ENCODE results near the gene ZC3HAV1. TPM values are rescaled to one million over a fixed set of nuclear protein-coding genes. Genes with fewer than 3 reads are reported as not detected.

ZC3HAV1 gene
- total RNA-seq, 4 donors from 2014 or later, result 3.5 to 10.4 (median 4.5) TPM

GRCh38 chr7:139114585-139114984 is 5.1 kb upstream of the ZC3HAV1 start:
- Histone ChIP-seq H3K9me3 (no peaks in the 10 kb centered on the region), H3K4me1 (no peaks in the 10 kb centered on the region), H3K36me3 (no peaks in the 10 kb centered on the region), H3K27ac (no peak overlapping the region), H3K4me3 (no peak overlapping the region), H3K27me3 (no peaks in the 10 kb centered on the region)
- intact Hi-C loops (cut with DNase I; ENCODE audit: low total_unique reads), result no loop called here
- in situ Hi-C loops (cut with MboI; ENCODE audit: low sequenced_read_pairs in 4 of 4), result loop anchor here in 2 of 4 donors (25.0 kb wide), 2 partner anchors 223 to 248 kb away; partner anchors contain the start of genes FMC1 (in 1 of the 2) and LUC7L2 (in 1 of the 2)
- DNase-seq (no peak), ATAC-seq (no peak)
- no peak for TF ChIP-seq CTCF (IDR thresholded peaks at IDR 0.05 in 4 of 5, conservative IDR thresholded peaks at IDR 0.05 in 1 of 5)
- no peak for TF ChIP-seq POLR2A (IDR thresholded peaks at IDR 0.05)

- Histone ChIP-seq H3K27me3 (no peaks in the 10 kb centered on the region), H3K27ac (no peak overlapping the region), H3K36me3 (no peaks in the 10 kb centered on the region), H3K9me3 (no peaks in the 10 kb centered on the region), H3K4me3 (no peak overlapping the region), H3K4me1 (no peaks in the 10 kb centered on the region)
- in situ Hi-C loops (cut with MboI; ENCODE audit: low sequenced_read_pairs in 4 of 4) (loop anchor here in 2 of 4 donors (25.0 kb wide), 2 partner anchors 223 to 248 kb away; partner anchors contain the start of genes FMC1 (in 1 of the 2) and LUC7L2 (in 1 of the 2)), intact Hi-C loops (cut with DNase I; ENCODE audit: low total_unique reads) (no loop called here)
- TF ChIP-seq CTCF (IDR thresholded peaks at IDR 0.05 in 4 of 5, conservative IDR thresholded peaks at IDR 0.05 in 1 of 5) (no peak), POLR2A (IDR thresholded peaks at IDR 0.05) (no peak)
- ATAC-seq (no peak), DNase-seq (no peak)
Observed at GRCh38 chr7:139114018-139114417, 4.5 kb upstream of the ZC3HAV1 start.

GRCh38 chr7:139112741-139113250 is 3.3 kb upstream of the ZC3HAV1 start:
- H3K4me1 ChIP-seq, result peaks cover 3 to 5% of the 10 kb centered on the region in 2 donors
- DNase-seq (no peak), ATAC-seq (no peak)
- intact Hi-C loops (cut with DNase I; ENCODE audit: low total_unique reads) (no loop called here), in situ Hi-C loops (cut with MboI; ENCODE audit: low sequenced_read_pairs in 4 of 4) (loop anchor here in 2 of 4 donors (25.0 kb wide), 2 partner anchors 225 to 250 kb away; partner anchors contain the start of genes FMC1 (in 1 of the 2) and LUC7L2 (in 1 of the 2))
- H3K27ac ChIP-seq, result no peak overlapping the region
- H3K4me3 ChIP-seq, result no peak overlapping the region
- no peaks in the 10 kb centered on the region for H3K9me3 ChIP-seq
- H3K27me3 ChIP-seq, result no peaks in the 10 kb centered on the region
- TF ChIP-seq POLR2A (IDR thresholded peaks at IDR 0.05) (no peak), CTCF (IDR thresholded peaks at IDR 0.05 in 4 of 5, conservative IDR thresholded peaks at IDR 0.05 in 1 of 5) (no peak)
- no peaks in the 10 kb centered on the region for H3K36me3 ChIP-seq

- Histone ChIP-seq H3K9me3 (no peaks in the 10 kb centered on the region), H3K4me3 (no peak overlapping the region), H3K4me1 (peaks cover 5 to 6% of the 10 kb centered on the region in 2 donors), H3K36me3 (no peaks in the 10 kb centered on the region), H3K27me3 (no peaks in the 10 kb centered on the region), H3K27ac (no peak overlapping the region)
- intact Hi-C loops (cut with DNase I; ENCODE audit: low total_unique reads) (no loop called here), in situ Hi-C loops (cut with MboI; ENCODE audit: low sequenced_read_pairs in 4 of 4) (loop anchor here in 2 of 4 donors (25.0 kb wide), 2 partner anchors 225 to 250 kb away; partner anchors contain the start of genes FMC1 (in 1 of the 2) and LUC7L2 (in 1 of the 2))
- no peak for ATAC-seq
- TF ChIP-seq POLR2A (IDR thresholded peaks at IDR 0.05) (no peak), CTCF (IDR thresholded peaks at IDR 0.05 in 4 of 5, conservative IDR thresholded peaks at IDR 0.05 in 1 of 5) (no peak)
- DNase-seq, result no peak
Observed at GRCh38 chr7:139112316-139112715, 2.8 kb upstream of the ZC3HAV1 start.

All from gastrocnemius medialis (tissue), 4 donors.